ENCODE results near the gene VRK2.

The VRK2 gene

DNA sequence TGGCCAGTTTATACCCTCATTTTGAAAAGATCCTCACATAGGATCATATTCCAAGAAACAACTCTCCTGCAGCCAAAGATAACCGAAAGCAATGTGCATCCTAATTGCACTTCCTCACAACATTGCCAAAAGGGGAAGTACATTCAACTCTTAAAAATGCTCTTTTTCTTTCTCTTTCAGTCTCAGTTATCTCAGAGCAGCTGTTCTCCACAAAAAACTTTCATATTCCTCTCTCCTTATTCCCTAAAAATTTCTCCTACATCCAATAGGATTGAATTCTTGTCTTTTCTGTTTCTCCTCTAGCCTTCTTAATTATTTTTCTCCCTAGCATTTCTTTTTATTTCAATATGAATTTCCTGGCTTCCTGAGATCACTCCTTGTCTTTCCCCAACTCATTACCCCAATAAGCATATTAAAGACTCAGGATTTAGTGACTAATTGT is 7.4 kb upstream of the VRK2 start:
- Histone ChIP-seq H3K36me3 (ENCODE audit: insufficient read depth, low read length) (no peaks in the 10 kb centered on the region), H3K4me3 (ENCODE audit: low read depth, low read length, poor library complexity, severe bottlenecking) (no peak overlapping the region), H3K4me1 (ENCODE audit: insufficient read depth, low read length, severe bottlenecking) (peaks cover 16% of the 10 kb centered on the region), H3K9ac (ENCODE audit: low read length) (no peak overlapping the region), H3K4me2 (ENCODE audit: low read length) (peak overlapping the region; percentile 10), H3K79me2 (ENCODE audit: insufficient read depth, low read length) (no peaks in the 10 kb centered on the region), H3K27me3 (ENCODE audit: insufficient read depth, low read length) (no peaks in the 10 kb centered on the region), H3K27ac (ENCODE audit: low read depth, low read length, poor library complexity, severe bottlenecking) (no peak overlapping the region), H3K9me2 (ENCODE audit: low read depth, low read length) (no peaks in the 10 kb centered on the region), H3K9me3 (ENCODE audit: low read length) (no peaks in the 10 kb centered on the region), H2AFZ (ENCODE audit: low read length) (no peak overlapping the region), H4K20me1 (ENCODE audit: insufficient read depth, low read length) (no peaks in the 10 kb centered on the region), H3F3A (ENCODE audit: insufficient read depth, low read length) (no peaks in the 10 kb centered on the region)
- TF ChIP-seq EZH2 (IDR thresholded peaks at IDR 0.05; ENCODE audit: borderline replicate concordance, low read length) (no peak), CTCF (IDR thresholded peaks at IDR 0.05; ENCODE audit: low read length) (no peak)

DNA sequence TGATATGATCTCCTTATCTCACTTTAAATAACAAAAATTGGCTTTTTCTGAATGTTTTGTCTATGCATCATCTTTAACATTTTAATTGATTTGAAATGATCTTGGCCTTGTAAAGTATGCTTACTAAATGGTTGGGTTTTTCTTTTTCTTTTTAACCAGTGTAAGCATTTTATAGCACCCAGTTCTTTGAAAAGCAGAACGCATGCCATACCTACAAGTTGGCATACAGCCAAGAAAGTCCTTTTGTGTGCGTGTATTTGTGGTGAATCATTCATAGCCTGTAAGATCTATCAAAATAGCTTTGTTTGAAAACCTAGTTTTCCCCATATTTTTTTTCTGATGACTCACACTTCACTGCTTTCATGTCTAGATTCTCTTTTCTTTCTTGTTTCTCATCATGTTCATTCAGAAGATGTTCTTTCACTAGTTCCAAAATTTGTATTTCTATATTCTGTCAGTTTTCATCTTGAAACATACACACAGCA is 4.1 kb upstream of the VRK2 start:
- Histone ChIP-seq H3K4me1 (ENCODE audit: insufficient read depth, low read length, severe bottlenecking) (peaks cover 29% of the 10 kb centered on the region), H3K4me2 (ENCODE audit: low read length) (no peak overlapping the region), H3K27ac (ENCODE audit: low read depth, low read length, poor library complexity, severe bottlenecking) (no peak overlapping the region)

DNA sequence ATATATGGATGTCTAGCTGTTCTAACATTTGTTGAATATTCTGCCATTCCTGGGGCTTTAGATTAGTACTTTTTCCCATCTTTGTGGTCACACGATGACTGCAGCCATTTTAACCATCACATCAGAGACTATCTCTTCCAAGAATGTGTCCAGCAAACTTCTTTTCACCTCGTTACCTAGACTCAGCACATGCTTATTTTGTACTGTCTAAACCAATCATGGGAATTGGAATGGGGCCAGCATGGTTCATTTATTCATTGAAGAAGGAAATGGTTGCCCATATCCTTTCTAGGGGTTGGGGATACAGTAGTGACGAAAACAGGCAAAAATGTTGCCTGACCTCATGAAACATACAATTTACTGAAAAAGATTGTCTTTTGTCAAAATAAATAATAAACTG is 2.5 kb upstream of the VRK2 start:
- Histone ChIP-seq H4K20me1 (ENCODE audit: insufficient read depth, low read length) (no peaks in the 10 kb centered on the region), H3K79me2 (ENCODE audit: insufficient read depth, low read length) (peaks cover 9% of the 10 kb centered on the region; the same call in 1 of the 2 replicates), H3K36me3 (ENCODE audit: insufficient read depth, low read length) (peaks cover 7% of the 10 kb centered on the region; the same call in 1 of the 2 replicates), H3K4me1 (ENCODE audit: insufficient read depth, low read length, severe bottlenecking) (peaks cover 41% of the 10 kb centered on the region), H3F3A (ENCODE audit: insufficient read depth, low read length) (no peaks in the 10 kb centered on the region), H3K27ac (ENCODE audit: low read depth, low read length, poor library complexity, severe bottlenecking) (no peak overlapping the region), H3K9me2 (ENCODE audit: low read depth, low read length) (no peaks in the 10 kb centered on the region), H3K9me3 (ENCODE audit: low read length) (no peaks in the 10 kb centered on the region), H3K9ac (ENCODE audit: low read length) (no peak overlapping the region), H3K4me2 (ENCODE audit: low read length) (no peak overlapping the region), H3K4me3 (ENCODE audit: low read depth, low read length, poor library complexity, severe bottlenecking) (no peak overlapping the region), H2AFZ (ENCODE audit: low read length) (no peak overlapping the region), H3K27me3 (ENCODE audit: insufficient read depth, low read length) (no peaks in the 10 kb centered on the region)
- TF ChIP-seq CTCF (IDR thresholded peaks at IDR 0.05; ENCODE audit: low read length) (no peak), EZH2 (IDR thresholded peaks at IDR 0.05; ENCODE audit: borderline replicate concordance, low read length) (no peak)

More for the DNA sequence above, 4.1 kb upstream of the VRK2 start:
- H4K20me1 ChIP-seq (ENCODE audit: insufficient read depth, low read length), result no peaks in the 10 kb centered on the region
- no peak overlapping the region for H3K9ac ChIP-seq (ENCODE audit: low read length)
- H3K79me2 ChIP-seq (ENCODE audit: insufficient read depth, low read length), result peaks cover 3% of the 10 kb centered on the region; the same call in 1 of the 2 replicates
- no peaks in the 10 kb centered on the region for H3F3A ChIP-seq (ENCODE audit: insufficient read depth, low read length)
- no peaks in the 10 kb centered on the region for H3K27me3 ChIP-seq (ENCODE audit: insufficient read depth, low read length)
- H3K9me3 ChIP-seq (ENCODE audit: low read length), result no peaks in the 10 kb centered on the region
- no peaks in the 10 kb centered on the region for H3K36me3 ChIP-seq (ENCODE audit: insufficient read depth, low read length)
- H2AFZ ChIP-seq (ENCODE audit: low read length), result no peak overlapping the region
- H3K4me3 ChIP-seq (ENCODE audit: low read depth, low read length, poor library complexity, severe bottlenecking), result no peak overlapping the region
- TF ChIP-seq EZH2 (IDR thresholded peaks at IDR 0.05; ENCODE audit: borderline replicate concordance, low read length) (no peak), CTCF (IDR thresholded peaks at IDR 0.05; ENCODE audit: low read length) (no peak)
- H3K9me2 ChIP-seq (ENCODE audit: low read depth, low read length), result no peaks in the 10 kb centered on the region

All from OCI-LY1 (cell line).